ENCODE measurements around the gene BAIAP3. TPM values are rescaled to one million over a fixed set of nuclear protein-coding genes. Genes with fewer than 3 reads are reported as not detected.

BAIAP3 gene
- total RNA-seq, 1 donor from 2014 or later, result 1.2 TPM

DNA sequence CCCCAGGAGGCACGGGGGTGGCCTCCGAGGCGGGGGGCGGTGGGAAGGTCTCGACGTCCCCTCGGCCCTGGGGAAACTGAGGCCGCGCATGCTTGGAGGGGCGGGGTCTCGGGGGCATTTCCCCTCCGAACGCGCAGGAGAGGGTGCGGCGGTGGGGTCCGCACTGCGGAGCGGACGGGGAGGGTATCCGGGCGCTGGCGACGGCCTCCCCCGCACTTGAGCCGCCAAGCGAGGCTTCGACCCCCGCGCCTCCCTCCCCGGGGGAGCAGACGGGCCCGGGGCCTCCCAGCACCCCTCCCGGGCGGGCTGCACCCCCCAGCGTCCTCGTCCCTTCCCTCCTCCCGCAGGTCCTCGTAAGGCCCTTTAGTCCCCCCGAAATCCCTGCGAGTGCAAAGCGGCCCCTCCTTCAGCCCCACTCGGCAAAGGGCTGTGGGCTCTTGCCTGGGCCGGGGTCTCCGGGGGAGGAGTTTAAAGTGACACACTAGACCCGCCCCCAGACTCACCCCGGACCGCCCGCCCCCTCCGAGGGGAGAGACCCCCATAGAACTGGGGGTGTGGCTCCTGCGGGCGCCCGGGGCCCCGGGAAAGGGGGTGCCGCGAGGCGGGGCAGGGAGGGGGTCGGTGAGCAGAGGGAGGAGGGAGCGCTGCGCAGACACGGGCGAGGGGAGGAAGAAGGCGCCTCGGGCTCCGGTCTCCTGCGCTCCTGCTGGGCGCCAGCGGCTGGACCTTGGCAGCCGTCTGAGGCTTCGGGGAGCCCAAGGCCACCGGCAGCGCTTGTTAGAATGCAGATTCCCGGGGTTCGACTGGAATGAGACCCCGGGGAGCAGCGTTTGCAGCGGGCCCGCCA, 632 bp downstream of the BAIAP3 start:
- no peak for DNase-seq (ENCODE audit: low read depth in 2 of 2)

DNA sequence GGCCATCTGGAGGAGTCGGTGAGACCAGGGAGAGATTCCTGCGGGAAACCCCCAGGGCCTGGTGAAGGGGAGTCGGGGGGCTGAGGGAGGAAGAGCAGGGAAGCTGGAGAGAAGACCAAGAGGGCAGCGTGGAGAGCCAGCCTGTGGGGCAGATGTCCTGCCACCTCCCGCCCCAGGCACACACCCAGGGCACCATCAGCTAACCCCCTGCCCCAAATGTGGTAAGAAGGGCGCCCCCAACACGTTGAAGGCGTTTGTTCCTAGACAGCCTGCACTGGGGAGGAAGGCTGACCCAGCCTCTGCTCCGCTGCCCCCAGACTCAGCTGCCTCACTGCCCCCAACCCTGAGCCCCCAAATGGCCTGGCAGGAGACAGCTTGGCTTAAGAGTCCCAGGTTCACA, 1.3 kb downstream of the BAIAP3 start:
- no peak for DNase-seq (ENCODE audit: low read depth in 2 of 2)

DNA sequence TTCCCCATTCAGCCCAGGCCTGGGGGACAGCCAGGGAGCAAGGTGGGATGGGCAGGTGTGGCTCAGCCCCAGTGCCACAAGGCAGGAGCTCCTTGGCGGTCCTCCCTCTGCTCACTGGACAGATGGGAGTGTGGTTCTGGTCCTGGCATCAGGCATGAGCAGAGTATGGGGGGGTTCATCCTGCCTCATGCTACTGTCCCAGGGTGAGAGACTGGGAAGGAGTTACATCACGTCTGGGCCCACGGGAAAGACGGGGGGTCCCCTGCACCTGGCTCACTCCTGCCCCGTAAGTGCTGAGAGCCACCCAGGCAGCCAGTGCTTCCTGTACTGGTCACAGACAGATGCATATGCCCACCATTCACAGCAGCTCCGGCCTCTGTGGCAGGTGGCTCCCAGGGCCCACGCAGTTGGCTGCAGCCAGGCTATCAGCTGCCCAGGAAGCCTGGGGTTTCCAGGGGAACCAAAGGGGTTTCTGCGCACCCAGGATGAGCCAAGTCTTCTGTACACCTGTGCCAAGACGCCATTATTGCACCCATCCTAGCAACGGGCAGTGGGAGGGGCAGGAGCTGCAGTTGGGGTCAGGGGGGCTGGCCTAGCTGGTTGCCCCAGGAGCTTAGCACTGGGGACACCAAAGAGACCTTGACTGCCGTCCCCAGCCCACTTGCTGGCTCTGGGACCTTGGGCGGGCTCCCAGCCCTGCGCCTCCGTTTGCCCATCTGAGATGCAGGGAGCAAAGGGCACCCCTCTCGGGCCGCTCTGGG, 1.9 kb downstream of the BAIAP3 start:
- no peak for DNase-seq (ENCODE audit: low read depth in 2 of 2)

DNA sequence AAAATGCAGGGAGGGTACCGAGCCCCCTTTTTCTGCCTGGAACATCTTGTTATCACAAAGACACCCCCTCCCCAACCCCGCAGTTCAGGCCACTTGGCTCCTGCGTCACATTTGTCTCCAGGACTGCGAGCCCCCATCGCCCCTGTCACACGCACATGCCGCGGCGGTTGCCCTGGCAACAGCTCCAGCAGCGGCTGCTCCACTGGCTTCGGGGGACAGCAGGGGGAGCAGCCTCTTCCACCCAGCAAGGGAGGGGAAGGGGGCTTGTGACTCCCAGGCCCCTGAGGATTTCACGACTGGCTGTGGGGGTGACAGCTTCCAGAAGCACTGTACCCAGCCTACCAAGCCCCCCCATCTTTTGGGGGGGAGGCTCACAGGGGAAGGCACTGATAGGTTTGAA, 2.6 kb downstream of the BAIAP3 start:
- no peak for DNase-seq (ENCODE audit: low read depth in 2 of 2)

DNA sequence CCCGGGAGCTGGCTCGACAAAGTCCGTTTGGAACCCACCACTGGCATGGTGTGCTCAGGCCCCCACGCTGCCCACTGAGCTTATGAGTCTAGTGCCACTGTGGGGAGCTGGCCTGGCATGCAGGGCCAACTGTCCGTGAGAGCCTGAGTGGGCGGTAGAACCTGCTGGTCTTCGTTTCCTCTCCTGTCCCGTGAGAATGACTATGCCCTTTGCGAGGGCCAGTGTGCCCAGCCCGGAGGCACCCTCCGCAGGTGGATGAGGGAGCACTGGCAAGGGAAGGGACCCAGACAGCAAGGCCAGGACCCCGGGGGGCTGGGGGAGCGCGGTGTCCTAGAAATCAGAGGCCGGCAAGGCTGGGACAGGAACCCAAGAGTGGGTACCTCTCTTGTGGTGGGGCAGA, 3.2 kb downstream of the BAIAP3 start:
- no peak for DNase-seq (ENCODE audit: low read depth in 2 of 2)

DNA sequence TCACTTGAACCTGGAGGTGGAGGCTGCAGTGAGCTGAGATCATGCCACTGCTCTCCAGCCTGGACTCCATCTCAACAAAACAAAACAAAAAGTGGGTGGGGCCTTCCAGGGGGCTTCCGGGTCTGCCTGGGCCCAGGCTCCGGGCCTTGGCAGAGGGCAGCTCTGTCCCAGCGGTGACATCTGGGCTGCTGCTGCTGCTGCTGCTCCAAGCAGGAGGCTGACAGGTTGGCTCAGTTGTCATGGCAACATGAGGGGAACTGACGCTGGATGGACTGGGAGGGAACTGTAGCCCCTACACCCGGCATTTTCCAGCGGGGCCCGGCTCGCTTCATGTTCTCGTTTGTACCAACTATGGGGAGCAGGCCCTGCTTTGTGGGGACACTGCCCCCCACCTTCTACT, 4.0 kb downstream of the BAIAP3 start:
- peak in 1 of 2 donors; percentile 20 for DNase-seq (ENCODE audit: low read depth in 2 of 2)

DNA sequence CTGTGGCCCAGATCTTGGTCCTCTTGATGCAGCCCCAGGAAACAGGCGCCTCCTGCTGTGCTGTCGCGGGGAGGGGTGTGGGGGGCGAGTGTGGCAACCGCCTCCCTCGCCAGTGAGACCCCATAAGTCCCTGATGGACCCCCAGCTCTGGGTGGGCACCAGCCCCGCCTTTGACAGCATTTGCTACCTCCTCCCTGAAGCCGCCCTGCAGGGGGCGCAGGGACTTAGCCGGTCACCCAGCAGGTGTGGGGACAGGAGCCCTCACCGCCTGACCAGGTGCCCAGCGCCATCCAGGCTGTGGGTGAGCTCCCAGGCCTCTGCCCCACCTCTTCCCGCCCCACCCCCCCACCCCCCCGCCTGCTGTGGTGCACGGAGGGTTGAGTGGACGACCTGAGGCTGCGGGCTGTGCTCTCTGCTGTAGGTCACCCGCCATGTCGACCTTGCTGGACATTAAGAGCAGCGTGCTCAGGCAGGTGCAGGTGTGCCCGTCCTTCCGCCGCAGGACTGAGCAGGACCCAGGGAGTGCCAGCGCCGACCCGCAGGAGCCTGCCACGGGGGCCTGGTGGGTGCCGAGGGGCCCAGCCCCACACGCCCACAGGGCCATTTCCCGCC, 4.8 kb downstream of the BAIAP3 start:
- peak in 1 of 2 donors; percentile 56 for DNase-seq (ENCODE audit: low read depth in 2 of 2)

DNA sequence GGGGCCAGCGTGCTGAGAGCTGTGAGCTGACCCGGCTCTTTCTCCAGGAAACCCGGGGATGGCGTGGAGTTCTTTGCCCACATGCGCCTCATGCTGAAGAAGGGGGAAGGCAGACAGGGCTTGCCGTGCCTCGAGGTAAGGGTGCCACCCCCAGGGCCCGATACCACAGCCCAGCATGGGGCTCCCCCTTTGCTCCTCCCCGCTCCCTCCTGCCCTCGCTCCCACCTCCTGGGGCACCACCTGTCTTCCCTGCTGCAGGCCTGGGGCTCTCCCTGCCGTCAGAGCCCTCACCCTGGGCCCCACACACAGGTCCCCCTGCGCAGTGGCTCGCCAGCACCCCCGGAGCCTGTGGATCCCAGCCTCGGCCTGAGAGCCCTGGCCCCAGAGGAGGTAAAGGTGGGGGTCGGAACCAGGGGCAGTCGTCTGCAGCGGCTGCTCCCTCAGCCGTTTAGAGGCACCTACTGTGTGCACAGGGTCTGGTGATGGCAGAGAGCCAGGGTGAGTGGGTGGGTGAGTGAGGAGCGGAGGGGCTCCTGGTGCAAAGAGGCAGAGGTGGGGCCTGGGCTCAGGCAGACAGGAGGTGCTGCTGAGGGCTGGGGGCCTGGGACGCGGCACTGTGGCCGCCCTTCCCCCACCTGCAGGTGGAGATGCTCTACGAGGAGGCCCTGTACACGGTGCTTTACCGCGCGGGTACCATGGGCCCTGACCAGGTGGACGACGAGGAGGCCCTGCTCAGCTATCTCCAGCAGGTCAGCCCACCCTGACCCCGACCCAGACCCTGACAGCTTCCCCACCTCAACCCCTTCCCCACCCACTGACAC, 5.6 kb downstream of the BAIAP3 start:
- no peak for DNase-seq (ENCODE audit: low read depth in 2 of 2)

DNA sequence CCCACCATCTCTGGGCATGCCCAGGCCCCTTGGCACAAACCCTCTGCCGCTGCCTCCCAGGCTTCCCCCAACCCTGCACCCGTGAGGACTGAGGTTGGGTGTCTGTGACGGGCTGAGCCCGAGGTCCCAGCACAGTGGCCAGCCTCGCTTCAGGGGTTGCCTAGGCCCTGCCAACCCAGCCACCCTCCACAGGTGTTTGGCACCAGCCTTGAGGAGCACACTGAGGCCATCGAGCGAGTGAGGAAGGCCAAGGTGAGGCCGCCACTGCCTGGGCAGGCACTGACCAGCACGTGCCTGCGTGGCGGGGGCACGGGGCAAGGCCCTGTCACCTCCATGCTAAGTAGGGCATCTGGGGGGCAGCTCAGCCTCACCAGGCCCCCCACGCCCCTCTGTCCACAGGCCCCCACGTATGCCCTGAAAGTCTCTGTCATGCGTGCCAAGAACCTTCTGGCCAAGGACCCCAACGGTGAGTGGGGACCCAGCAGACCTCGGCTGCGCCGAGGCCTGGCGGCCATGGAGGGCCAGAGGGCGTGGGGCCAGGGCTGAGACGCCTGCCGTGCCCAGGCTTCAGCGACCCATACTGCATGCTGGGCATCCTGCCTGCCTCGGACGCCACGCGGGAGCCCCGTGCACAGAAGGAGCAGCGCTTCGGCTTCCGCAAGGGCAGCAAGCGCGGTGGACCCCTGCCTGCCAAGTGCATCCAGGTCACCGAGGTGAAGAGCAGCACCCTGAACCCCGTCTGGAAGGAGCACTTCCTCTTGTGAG, 7.5 kb downstream of the BAIAP3 start:
- no peak for DNase-seq (ENCODE audit: low read depth in 2 of 2)

DNA sequence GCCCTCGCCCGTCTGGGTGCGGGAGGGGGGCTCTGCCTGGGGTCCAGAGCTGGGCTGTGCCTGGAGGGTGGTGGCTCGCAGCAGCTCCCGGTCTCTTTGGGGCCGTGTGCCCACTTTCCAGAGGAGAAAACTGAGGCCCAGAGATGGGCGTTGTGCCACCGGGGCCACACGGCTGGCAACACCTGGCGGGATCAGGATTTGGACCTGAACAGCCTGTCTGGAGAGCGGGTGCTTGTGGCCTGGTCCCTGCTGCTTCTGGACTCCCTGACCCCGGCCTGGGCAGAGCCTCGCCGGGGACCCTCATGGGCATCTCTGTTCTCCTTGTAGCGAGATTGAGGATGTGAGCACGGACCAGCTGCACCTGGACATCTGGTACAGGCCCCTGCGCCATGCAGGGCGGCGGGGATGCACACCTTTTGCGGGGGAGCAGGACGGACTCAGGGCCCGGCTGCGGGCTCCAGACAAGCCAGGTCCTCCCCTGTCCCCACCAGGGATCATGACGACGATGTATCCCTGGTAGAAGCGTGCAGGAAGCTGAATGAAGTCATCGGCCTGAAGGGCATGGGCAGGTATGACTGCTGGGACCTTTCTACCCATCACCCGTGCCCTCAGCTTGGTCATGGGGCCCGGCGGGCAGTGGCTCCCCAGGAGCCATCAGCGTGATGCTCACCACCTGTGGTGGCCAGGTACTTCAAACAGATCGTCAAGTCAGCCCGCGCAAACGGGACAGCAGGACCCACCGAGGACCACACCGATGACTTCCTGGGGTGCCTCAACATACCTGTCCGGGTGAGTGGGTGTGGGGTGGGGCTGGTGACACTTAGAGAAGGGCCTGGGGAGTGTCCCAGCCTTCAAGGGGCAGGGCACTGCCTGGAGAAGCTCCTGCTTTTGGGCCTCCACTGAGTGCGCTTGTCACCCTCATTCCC, 8.3 kb downstream of the BAIAP3 start:
- no peak for DNase-seq (ENCODE audit: low read depth in 2 of 2)

DNA sequence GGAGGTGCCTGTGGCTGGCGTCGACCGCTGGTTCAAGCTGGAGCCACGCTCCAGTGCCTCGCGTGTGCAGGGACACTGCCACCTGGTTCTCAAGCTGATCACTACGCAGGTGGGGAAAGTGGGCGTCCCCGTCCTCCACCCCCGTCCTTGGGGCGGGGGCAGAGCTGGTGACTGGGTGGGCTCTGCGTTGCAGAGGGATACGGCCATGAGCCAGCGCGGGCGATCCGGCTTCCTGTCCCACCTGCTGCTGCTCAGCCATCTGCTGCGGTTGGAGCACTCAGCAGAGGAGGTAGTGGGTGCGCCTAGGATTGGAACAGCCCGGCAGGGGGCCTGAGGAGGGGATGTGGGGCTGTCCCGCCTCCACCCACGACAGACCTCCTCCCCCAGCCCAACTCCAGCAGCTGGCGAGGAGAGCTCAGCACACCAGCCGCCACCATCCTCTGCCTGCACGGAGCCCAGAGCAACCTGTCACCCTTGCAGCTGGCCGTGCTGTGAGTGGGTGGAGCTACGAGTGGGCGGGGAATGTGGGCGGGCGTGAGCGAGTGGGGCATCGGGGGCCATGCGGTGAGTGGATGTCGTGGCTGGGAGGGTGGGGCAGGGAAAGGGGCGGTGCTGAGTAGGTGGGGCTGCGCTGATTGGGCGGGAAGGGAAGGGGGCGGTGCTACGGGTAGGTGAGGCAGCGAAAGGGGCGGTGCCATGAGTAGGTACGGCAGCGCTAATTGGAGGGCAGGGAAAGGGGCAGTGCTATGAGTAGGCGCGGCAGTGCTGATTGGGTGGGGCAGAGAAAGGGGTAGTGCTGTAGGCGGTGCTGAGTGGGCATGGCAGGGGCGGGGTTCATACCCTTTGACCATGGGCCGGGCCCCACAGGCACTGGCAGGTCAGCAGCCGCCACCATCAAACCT, 9.3 kb downstream of the BAIAP3 start:
- DNase-seq (ENCODE audit: low read depth in 2 of 2), result peak; percentile 89 to 96

DNA sequence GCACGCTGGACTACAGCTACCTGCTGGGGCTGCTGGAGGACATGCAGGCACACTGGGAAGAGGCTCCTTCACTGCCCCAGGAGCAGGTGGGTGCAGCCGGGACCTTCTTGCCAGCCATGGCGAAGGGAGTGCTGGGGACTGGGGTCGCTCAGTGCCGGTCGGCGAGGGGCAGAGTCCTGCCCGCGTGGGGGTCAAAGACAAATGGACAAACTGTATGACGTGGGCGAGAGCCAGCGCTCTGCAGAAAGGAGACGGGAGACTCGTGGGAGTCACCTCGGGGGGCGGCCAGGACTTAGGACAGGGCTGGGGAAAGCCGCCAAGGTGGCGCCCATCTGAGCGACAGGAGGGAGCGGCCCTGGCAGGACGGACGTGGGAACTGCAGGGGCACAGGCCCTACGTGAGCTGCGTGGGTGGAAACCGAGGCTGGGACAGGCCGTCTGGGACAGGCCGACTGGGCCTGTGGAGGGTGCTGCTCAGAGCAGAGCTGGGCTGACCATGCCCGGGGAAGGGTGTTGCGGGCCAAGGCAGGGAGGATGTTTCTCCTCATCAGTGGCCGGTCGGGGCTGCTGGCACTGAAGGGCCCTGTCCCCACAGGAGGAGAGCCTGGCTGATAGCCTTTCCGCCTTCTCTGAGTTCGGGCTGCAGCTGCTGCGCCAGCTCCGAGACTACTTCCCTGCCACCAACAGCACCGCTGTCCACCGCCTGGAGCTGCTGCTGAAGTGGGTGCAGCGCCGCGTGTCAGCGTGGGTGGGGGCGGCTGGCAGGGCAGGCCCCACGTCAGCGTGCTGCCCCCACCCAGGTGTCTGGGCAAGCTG, 10.2 kb downstream of the BAIAP3 start:
- DNase-seq (ENCODE audit: low read depth in 2 of 2), result no peak

DNA sequence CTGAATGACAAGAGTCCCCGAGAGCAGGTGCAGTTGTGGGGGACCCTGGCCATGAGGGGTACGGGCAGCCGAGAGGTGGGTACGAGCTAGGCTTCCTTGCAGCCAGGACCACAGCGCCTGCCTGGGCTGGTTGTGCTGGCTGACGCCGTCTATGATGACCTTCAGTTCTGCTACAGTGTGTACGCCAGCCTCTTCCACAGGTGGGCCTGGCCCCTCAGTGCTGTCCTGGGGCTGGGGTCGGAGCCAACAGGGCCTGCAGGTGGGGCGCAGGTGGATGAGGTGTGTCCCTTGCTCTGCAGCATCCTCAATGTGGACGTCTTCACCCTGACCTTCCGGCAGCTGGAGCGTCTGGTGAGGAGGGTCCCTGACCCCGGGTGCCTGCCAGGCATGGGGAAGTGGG, 11.1 kb downstream of the BAIAP3 start:
- DNase-seq (ENCODE audit: low read depth in 2 of 2), result no peak

DNA sequence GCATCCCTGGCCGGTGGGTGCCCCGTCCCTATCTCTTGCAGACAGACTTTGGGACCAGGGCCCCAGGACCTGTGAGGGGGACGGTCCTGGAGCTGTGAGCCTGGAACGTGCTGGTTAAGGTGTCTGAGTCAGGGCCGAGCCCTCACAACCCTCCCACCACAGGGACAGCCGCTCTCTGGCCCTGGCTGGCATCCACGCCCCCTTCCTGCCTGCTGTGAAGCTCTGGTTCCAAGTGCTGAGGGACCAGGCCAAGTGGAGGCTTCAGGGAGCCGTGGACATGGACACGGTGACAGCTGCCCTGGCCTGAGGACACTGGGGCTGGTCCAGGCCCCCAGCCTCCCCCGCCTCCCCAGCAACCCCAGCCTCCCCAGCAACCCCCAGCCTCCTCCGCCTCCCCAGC, 11.6 kb downstream of the BAIAP3 start:
- no peak for DNase-seq (ENCODE audit: low read depth in 2 of 2)

DNA sequence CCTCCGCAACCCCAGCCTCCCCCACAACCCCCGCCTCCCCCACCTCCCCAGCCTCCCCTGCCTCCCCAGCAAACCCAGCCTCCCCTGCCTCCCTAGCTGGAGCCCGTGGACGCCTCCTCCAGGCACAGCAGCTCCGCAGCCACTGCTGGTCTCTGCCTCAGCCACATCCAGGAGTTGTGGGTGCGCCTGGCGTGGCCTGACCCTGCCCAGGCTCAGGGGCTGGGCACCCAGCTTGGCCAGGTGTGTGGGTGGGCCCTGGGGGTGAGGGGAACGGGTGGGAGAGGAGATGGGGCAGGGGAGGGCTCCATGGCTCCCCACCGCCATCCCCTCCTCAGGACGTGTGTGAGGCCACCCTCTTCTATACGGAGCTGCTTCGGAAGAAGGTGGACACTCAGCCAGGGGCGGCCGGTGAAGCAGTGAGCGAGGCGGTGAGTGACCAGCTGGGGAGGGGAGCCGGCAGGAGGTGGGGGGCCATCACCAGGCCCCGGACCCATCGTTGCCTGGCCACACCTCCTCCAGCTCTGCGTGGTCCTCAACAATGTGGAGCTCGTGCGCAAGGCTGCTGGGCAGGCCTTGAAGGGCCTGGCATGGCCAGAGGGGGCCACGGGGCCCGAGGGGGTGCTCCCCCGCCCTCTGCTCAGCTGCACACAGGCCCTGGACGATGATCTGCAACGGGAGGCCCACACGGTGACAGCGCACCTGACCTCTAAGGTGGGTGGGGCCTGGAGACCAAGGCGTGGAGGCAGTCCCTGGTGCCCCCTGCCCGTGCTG, 12.4 kb downstream of the BAIAP3 start:
- DNase-seq (ENCODE audit: low read depth in 2 of 2), result no peak

DNA sequence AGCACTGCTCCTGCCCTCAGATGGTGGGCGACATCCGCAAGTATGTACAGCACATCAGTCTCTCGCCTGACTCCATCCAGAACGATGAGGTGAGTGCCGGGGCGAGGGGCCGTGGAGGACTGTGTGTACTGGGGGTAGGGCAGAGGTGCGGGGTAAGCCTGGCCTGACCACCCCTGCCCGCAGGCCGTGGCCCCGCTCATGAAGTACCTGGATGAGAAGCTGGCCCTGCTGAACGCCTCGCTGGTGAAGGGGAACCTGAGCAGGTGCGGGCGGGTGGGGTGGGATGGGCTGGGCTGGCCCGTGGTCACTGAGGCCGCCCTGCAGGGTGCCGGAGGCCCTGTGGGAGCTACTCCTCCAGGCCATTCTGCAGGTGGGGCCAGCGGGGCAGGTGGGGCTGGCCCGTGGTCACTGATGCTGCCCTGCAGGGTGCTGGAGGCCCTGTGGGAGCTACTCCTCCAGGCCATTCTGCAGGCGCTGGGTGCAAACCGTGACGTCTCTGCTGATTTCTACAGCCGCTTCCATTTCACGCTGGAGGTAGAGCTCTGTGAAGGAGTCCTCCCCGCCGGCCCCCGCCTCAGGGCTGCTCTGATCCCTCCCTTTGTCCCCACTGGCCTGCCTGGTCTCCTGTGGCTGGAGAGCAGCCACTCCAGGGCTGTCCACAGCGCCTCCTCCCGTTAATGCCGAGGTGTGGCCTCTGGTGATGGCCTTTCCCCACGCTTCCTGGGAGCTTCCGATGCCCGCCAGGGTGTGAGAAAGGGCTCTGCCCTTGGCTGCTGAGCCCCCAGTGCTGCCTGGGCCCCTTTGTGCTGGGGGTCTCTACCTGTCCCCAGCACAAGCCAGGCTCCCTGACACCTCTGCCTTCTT, 13.2 kb downstream of the BAIAP3 start:
- DNase-seq (ENCODE audit: low read depth in 2 of 2), result no peak

Measured in lung microvascular endothelial cell (primary cell).